Measurements from ENCODE around the gene CRY2. TPM values are rescaled to one million over a fixed set of nuclear protein-coding genes. Genes with fewer than 3 reads are reported as not detected.

The CRY2 gene
- total RNA-seq, 2 experiments from 2014 or later, result 12.3 to 15.7 TPM

GRCh38 chr11:45801723-45802315 is 45.5 kb upstream of the CRY2 start:
- ChIA-PET POLR2A (no interaction called here), CTCF (interaction anchor here (1.2 to 3.4 kb wide), 2 partner anchors 30 to 58 kb away, joined by 3 to 22 read pairs; no protein-coding TSS in a partner anchor)
- H3K4me1 Mint-ChIP-seq (ENCODE audit: low read depth), result peaks cover 12% of the 10 kb centered on the region
- TF ChIP-seq CTCF (IDR thresholded peaks at IDR 0.05), result no peak
- H3K9me3 Mint-ChIP-seq, result no peaks in the 10 kb centered on the region
- no peaks in the 10 kb centered on the region for H3K27me3 Mint-ChIP-seq
- H3K4me3 Mint-ChIP-seq, result no peak overlapping the region
- peaks cover 3% of the 10 kb centered on the region for H3K36me3 Mint-ChIP-seq (ENCODE audit: low read depth)
- H3K27ac Mint-ChIP-seq, result no peak overlapping the region
- DNase-seq (no peak), ATAC-seq (no peak)
- intact Hi-C loops (cut with micrococcal nuclease), result no loop called here

- H3K36me3 Mint-ChIP-seq (ENCODE audit: low read depth), result peaks cover 7% of the 10 kb centered on the region
- H3K27me3 Mint-ChIP-seq, result no peaks in the 10 kb centered on the region
- POLR2A ChIA-PET, result interaction anchor here (0.7 to 1.4 kb wide), 3 partner anchors 40 to 1179 kb away, joined by 3 to 4 read pairs (median 3); no protein-coding TSS in a partner anchor
- ATAC-seq, result no peak
- no peak for DNase-seq
- no peak overlapping the region for H3K4me3 Mint-ChIP-seq
- H3K27ac Mint-ChIP-seq, result no peak overlapping the region
- no peak for TF ChIP-seq CTCF (IDR thresholded peaks at IDR 0.05)
- intact Hi-C loops (cut with micrococcal nuclease), result no loop called here
- peaks cover 19% of the 10 kb centered on the region for H3K4me1 Mint-ChIP-seq (ENCODE audit: low read depth)
- CTCF ChIA-PET, result interaction anchor here (1.2 to 3.4 kb wide), 2 partner anchors 31 to 57 kb away, joined by 3 to 22 read pairs; no protein-coding TSS in a partner anchor
- no peaks in the 10 kb centered on the region for H3K9me3 Mint-ChIP-seq
Measured at GRCh38 chr11:45802531-45803317, 44.6 kb upstream of the CRY2 start.

- ChIA-PET POLR2A (interaction anchor here (0.5 to 2.0 kb wide), 7 partner anchors 8 to 1406 kb away, joined by 3 to 7 read pairs (median 3); partner anchors contain the start of gene CRY2), CTCF (interaction anchor here (1.0 to 4.1 kb wide), 3 partner anchors 32 to 43 kb away, joined by 3 to 24 read pairs (median 22); no protein-coding TSS in a partner anchor)
- Mint-ChIP-seq H3K9me3 (no peaks in the 10 kb centered on the region), H3K4me3 (peak overlapping the region; percentile 91), H3K36me3 (ENCODE audit: low read depth) (peaks cover 11% of the 10 kb centered on the region), H3K4me1 (ENCODE audit: low read depth) (peaks cover 31% of the 10 kb centered on the region), H3K27me3 (no peaks in the 10 kb centered on the region), H3K27ac (peak overlapping the region; percentile 88)
- intact Hi-C loops (cut with micrococcal nuclease), result no loop called here
- peak; percentile 72 for DNase-seq
- peak; percentile 29 for ATAC-seq
- TF ChIP-seq CTCF (IDR thresholded peaks at IDR 0.05), result no peak
Measured at GRCh38 chr11:45803971-45804760, 43.1 kb upstream of the CRY2 start.

GRCh38 chr11:45804761-45805304 is 42.4 kb upstream of the CRY2 start, which contains the start of gene SLC35C1:
Gene SLC35C1, plus strand, starts transcription at chr11:45805149. Its CDS starts 653 bp downstream, at chr11:45805802.
- peak within 1 kb of the TSS; percentile 88 for H3K27ac Mint-ChIP-seq
- intact Hi-C loops (cut with micrococcal nuclease), result no loop called here
- no peaks in the 10 kb centered on the region for H3K9me3 Mint-ChIP-seq
- H3K4me3 Mint-ChIP-seq, result peak within 1 kb of the TSS; percentile 91
- H3K27me3 Mint-ChIP-seq, result no peaks in the 10 kb centered on the region
- peak; percentile 98 for ATAC-seq
- peaks cover 11% of the 10 kb centered on the region for H3K36me3 Mint-ChIP-seq (ENCODE audit: low read depth)
- ChIA-PET POLR2A (interaction anchor here (0.6 to 2.0 kb wide), 6 partner anchors 9 to 438 kb away, joined by 3 to 7 read pairs (median 3); partner anchors contain the start of gene CRY2), CTCF (interaction anchor here (1.0 to 4.1 kb wide), 3 partner anchors 33 to 42 kb away, joined by 3 to 24 read pairs (median 22); no protein-coding TSS in a partner anchor)
- peak; percentile 98 for DNase-seq
- TF ChIP-seq CTCF (IDR thresholded peaks at IDR 0.05), result no peak
- H3K4me1 Mint-ChIP-seq (ENCODE audit: low read depth), result peaks cover 38% of the 10 kb centered on the region

Data from activated CD8-positive, alpha-beta T cell treated with anti-CD3 and anti-CD28 coated beads for 36 hours (primary cell).